ENCODE measurements around the gene MAN2A1. TPM values are rescaled to one million over a fixed set of nuclear protein-coding genes. Genes with fewer than 3 reads are reported as not detected.

MAN2A1 gene
- polyA plus RNA-seq, 3 donors = 17.0 to 23.0 (median 20.1) TPM

GRCh38 chr5:109694451-109694891 lies 4.7 kb downstream of the MAN2A1 start:
- no peak overlapping the region for H2AFZ ChIP-seq (ENCODE audit: insufficient read depth, low read depth, low read length, poor library complexity, severe bottlenecking)
- Mint-ChIP-seq H3K4me3 (peak overlapping the region; percentile 3 to 54), H3K4me1 (peaks cover 72% of the 10 kb centered on the region), H3K27ac (peak overlapping the region in 5 of 7 donors; percentile 64 to 91 (median 84)), H3K36me3 (peaks cover 12 to 15% of the 10 kb centered on the region in 2 donors), H3K27me3 (ENCODE audit: low read depth in 3 of 3) (no peaks in the 10 kb centered on the region), H3K9me3 (no peaks in the 10 kb centered on the region)
- no peak for DNase-seq
- no peaks in the 10 kb centered on the region for H3K27me3 ChIP-seq (ENCODE audit: control insufficient read depth in 2 of 2, insufficient read depth in 2 of 2, low read length in 2 of 2)
- H4K20me1 ChIP-seq (ENCODE audit: insufficient read depth, low read length) = peaks cover 54% of the 10 kb centered on the region
- WGBS (ENCODE audit: insufficient coverage) = no CpG with 5 or more reads among the region's 1 CpG
- TF ChIP-seq CTCF (IDR thresholded peaks at IDR 0.05) = no peak
- H3K4me3 ChIP-seq (replicated peaks in 1 of 3; ENCODE audit: low read depth in 2 of 3, low read length in 3 of 3) = peak overlapping the region in 1 of 3 experiments; percentile 63
- H3K36me3 ChIP-seq (replicated peaks in 1 of 2; ENCODE audit: control insufficient read depth in 1 of 2, insufficient read depth in 2 of 2, low read length in 2 of 2) = peaks cover 0 to 5% of the 10 kb centered on the region in 2 donors
- H3K79me2 ChIP-seq (ENCODE audit: insufficient read depth, low read length) = peaks cover 96% of the 10 kb centered on the region
- H3K4me1 ChIP-seq (ENCODE audit: control insufficient read depth in 1 of 2, insufficient read depth in 2 of 2, low read length in 2 of 2) = peaks cover 44 to 65% of the 10 kb centered on the region in 2 donors
- H3K27ac ChIP-seq (ENCODE audit: low read depth in 1 of 2, low read length in 2 of 2) = peak overlapping the region in 1 of 2 donors; percentile 80
- H3K9me3 ChIP-seq (replicated peaks in 1 of 2; ENCODE audit: control insufficient read depth in 1 of 2, insufficient read depth in 1 of 2, low read length in 2 of 2) = no peaks in the 10 kb centered on the region
- H3K4me2 ChIP-seq (replicated peaks; ENCODE audit: extremely low read depth, low read length, poor library complexity, severe bottlenecking) = peak overlapping the region; percentile 73
- intact Hi-C loops (cut with micrococcal nuclease) = no loop called here
- no peak overlapping the region for H3K9ac ChIP-seq (ENCODE audit: insufficient read depth, low read length, poor library complexity, severe bottlenecking)

GRCh38 chr5:109695005-109695926 lies 5.5 kb downstream of the MAN2A1 start:
- Mint-ChIP-seq H3K4me3 (peak overlapping the region; percentile 57 to 76), H3K27ac (peak overlapping the region; percentile 64 to 91 (median 84)), H3K27me3 (ENCODE audit: low read depth in 3 of 3) (no peaks in the 10 kb centered on the region), H3K4me1 (peaks cover 80% of the 10 kb centered on the region), H3K36me3 (peaks cover 18 to 20% of the 10 kb centered on the region in 2 donors), H3K9me3 (no peaks in the 10 kb centered on the region)
- peak in 2 of 3 donors; percentile 7 to 50 for DNase-seq
- Histone ChIP-seq H3K27me3 (ENCODE audit: control insufficient read depth in 2 of 2, insufficient read depth in 2 of 2, low read length in 2 of 2) (no peaks in the 10 kb centered on the region), H3K79me2 (ENCODE audit: insufficient read depth, low read length) (peaks cover 100% of the 10 kb centered on the region), H3K9ac (ENCODE audit: insufficient read depth, low read length, poor library complexity, severe bottlenecking) (peak overlapping the region; percentile 4), H3K27ac (ENCODE audit: low read depth in 1 of 2, low read length in 2 of 2) (peak overlapping the region; percentile 57 to 80), H3K9me3 (replicated peaks in 1 of 2; ENCODE audit: control insufficient read depth in 1 of 2, insufficient read depth in 1 of 2, low read length in 2 of 2) (no peaks in the 10 kb centered on the region), H3K36me3 (replicated peaks in 1 of 2; ENCODE audit: control insufficient read depth in 1 of 2, insufficient read depth in 2 of 2, low read length in 2 of 2) (peaks cover 0 to 5% of the 10 kb centered on the region in 2 donors), H3K4me1 (ENCODE audit: control insufficient read depth in 1 of 2, insufficient read depth in 2 of 2, low read length in 2 of 2) (peaks cover 46 to 67% of the 10 kb centered on the region in 2 donors), H4K20me1 (ENCODE audit: insufficient read depth, low read length) (peaks cover 60% of the 10 kb centered on the region), H2AFZ (ENCODE audit: insufficient read depth, low read depth, low read length, poor library complexity, severe bottlenecking) (peak overlapping the region; percentile 73), H3K4me2 (replicated peaks; ENCODE audit: extremely low read depth, low read length, poor library complexity, severe bottlenecking) (peak overlapping the region; percentile 73), H3K4me3 (replicated peaks in 1 of 3; ENCODE audit: low read depth in 2 of 3, low read length in 3 of 3) (peak overlapping the region in 2 of 3 experiments; percentile 25 to 63)
- TF ChIP-seq CTCF (IDR thresholded peaks at IDR 0.05) = no peak
- intact Hi-C loops (cut with micrococcal nuclease) = no loop called here
- WGBS (ENCODE audit: insufficient coverage) = 100% methylated on average over 1 of the region's 1 CpG
